Fibroblast of skin of right quadriceps (primary cell): ENCODE data around the gene RUNX3.

ENCODE experiments used
- DNase-seq: peaks from one replicate; pipeline ENCODE4 v3.0.0-alpha.2; 2013

The RUNX3 gene

GRCh38 chr1:24878045-24878444 lies 52.0 kb downstream of the RUNX3 start:
- DNase-seq, result no peak

GRCh38 chr1:24875991-24876506 lies 54.0 kb downstream of the RUNX3 start:
- no peak for DNase-seq

- no peak for DNase-seq
These were observed 54.8 kb downstream of the RUNX3 start for GRCh38 chr1:24875257-24875656.

GRCh38 chr1:24874611-24875234 lies 55.4 kb downstream of the RUNX3 start:
- DNase-seq, result no peak

- no peak for DNase-seq
These were observed 56.0 kb downstream of the RUNX3 start for GRCh38 chr1:24874056-24874455.

GRCh38 chr1:24873148-24873547 lies 56.9 kb downstream of the RUNX3 start:
- DNase-seq, result no peak

GRCh38 chr1:24872061-24872850 lies 57.8 kb downstream of the RUNX3 start:
- no peak for DNase-seq

- DNase-seq, result no peak
These were observed 58.7 kb downstream of the RUNX3 start for GRCh38 chr1:24871306-24871901.

GRCh38 chr1:24870551-24871195 lies 59.4 kb downstream of the RUNX3 start:
- DNase-seq, result no peak

GRCh38 chr1:24868016-24868875 lies 61.8 kb downstream of the RUNX3 start:
- no peak for DNase-seq

GRCh38 chr1:24867084-24867870 lies 62.8 kb downstream of the RUNX3 start:
- no peak for DNase-seq

GRCh38 chr1:24866211-24867083 lies 63.6 kb downstream of the RUNX3 start:
- no peak for DNase-seq

GRCh38 chr1:24865587-24865986 lies 64.5 kb downstream of the RUNX3 start:
- DNase-seq, result no peak

GRCh38 chr1:24865168-24865567 lies 64.9 kb downstream of the RUNX3 start:
- DNase-seq, result no peak

- DNase-seq, result no peak
These were observed 65.7 kb downstream of the RUNX3 start for GRCh38 chr1:24864370-24864777.

GRCh38 chr1:24862775-24863483 lies 67.1 kb downstream of the RUNX3 start:
- no peak for DNase-seq

- no peak for DNase-seq
These were observed 68.0 kb downstream of the RUNX3 start for GRCh38 chr1:24861821-24862727.

- DNase-seq, result no peak
These were observed 69.2 kb downstream of the RUNX3 start for GRCh38 chr1:24860841-24861240.
